HL-60 (cell line): ENCODE data around the gene PCDHB7.
"Not testable (repeated sequence)": the region's sequence is repeated elsewhere in the genome, so short reads cannot be mapped to it uniquely, and the experiment has no call there.

Source experiments
- DNase-seq, 2 experiments: peaks; one replicate each; pipeline ENCODE4 v3.0.0-alpha.2; 2010 to 2020; ENCODE audit warnings: low read depth in 1 of 2, low spot score in 1 of 2
- H3K27ac ChIP-seq: fragments of 250-450 bp; sonication (Bioruptor Pico); replicated peaks from 2 replicates; pipeline ENCODE4 v1.5.1; 2020; ENCODE audit warnings: mild to moderate bottlenecking, moderate library complexity
- H3K27me3 ChIP-seq: fragments of 250-450 bp; sonication (Bioruptor Pico); 2 replicates; pipeline ENCODE4 v1.5.1; 2021; ENCODE audit warnings: mild to moderate bottlenecking, moderate library complexity; ENCODE audit not compliant: insufficient read depth, poor library complexity, severe bottlenecking
- H3K4me3 ChIP-seq: replicated peaks from 2 replicates; pipeline ENCODE4 v1.5.1; 2011; ENCODE audit warnings: mild to moderate bottlenecking, control low read depth, low read length; ENCODE audit not compliant: insufficient read depth
- POLR2AphosphoS5 ChIP-seq: IDR thresholded peaks from 2 replicates; pipeline ENCODE4 v1.6.1; 2012; ENCODE audit warnings: low read depth
- TF ChIP-seq, protein P1 (sequence below): IDR thresholded peaks from one replicate; pipeline ENCODE4 v1.5.1; 2011; ENCODE audit warnings: low read length, control low read depth, inconsistent platforms; ENCODE audit not compliant: insufficient read depth

The PCDHB7 gene

DNA sequence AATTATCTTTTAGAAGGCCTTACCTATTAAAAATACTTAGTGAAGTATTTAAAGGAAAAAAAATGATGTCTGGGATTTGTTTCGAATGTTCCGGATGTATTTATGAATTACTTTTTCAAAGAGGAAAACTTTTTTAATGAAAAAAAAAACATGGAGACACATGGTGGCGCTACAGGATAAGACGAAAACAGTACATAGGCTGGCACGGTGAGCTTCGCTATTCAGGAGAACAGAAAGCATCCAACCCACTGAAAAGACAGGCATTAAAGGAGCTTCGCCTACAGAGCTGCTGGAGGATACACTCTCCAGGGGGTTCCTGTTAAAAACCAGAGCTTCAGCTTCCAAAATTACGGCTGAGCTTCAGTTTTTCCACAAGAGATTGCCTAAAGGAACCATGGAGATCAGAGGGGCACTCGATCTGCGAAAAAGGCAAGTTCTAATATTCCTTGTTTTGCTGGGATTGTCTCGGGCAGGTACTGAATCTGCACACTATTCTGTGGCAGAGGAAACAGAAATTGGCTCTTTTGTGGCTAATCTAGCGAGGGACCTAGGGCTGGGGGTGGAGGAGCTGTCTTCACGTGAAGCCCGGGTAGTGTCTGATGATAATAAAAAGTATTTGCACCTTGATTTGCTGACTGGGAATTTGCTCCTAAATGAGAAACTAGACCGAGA lies 50.8 kb downstream of the PCDHB7 start, which contains the start of gene PCDHB14:
TSS of gene PCDHB14 (plus strand) at position 232 of the 672 bp plus-strand sequence. CDS start at position 395, 163 bp downstream.
- TF ChIP-seq POLR2AphosphoS5 = no peak
- TF ChIP-seq, protein P1, sequence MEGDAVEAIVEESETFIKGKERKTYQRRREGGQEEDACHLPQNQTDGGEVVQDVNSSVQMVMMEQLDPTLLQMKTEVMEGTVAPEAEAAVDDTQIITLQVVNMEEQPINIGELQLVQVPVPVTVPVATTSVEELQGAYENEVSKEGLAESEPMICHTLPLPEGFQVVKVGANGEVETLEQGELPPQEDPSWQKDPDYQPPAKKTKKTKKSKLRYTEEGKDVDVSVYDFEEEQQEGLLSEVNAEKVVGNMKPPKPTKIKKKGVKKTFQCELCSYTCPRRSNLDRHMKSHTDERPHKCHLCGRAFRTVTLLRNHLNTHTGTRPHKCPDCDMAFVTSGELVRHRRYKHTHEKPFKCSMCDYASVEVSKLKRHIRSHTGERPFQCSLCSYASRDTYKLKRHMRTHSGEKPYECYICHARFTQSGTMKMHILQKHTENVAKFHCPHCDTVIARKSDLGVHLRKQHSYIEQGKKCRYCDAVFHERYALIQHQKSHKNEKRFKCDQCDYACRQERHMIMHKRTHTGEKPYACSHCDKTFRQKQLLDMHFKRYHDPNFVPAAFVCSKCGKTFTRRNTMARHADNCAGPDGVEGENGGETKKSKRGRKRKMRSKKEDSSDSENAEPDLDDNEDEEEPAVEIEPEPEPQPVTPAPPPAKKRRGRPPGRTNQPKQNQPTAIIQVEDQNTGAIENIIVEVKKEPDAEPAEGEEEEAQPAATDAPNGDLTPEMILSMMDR = no peak
- H3K27me3 ChIP-seq = peaks cover 2% of the 10 kb centered on the region
- DNase-seq = no peak
- H3K27ac ChIP-seq = no peak within 1 kb of the TSS
- no peak within 1 kb of the TSS for H3K4me3 ChIP-seq

- not testable (repeated sequence) for H3K27me3 ChIP-seq, H3K27ac ChIP-seq, H3K4me3 ChIP-seq, DNase-seq
These were observed 52.4 kb downstream of the PCDHB7 start for GRCh38 chr5:141224844-141225243.

- not testable (repeated sequence) for H3K27me3 ChIP-seq, DNase-seq, H3K27ac ChIP-seq, H3K4me3 ChIP-seq
These were observed 53.0 kb downstream of the PCDHB7 start for GRCh38 chr5:141225421-141225820.
